H1 (cell line): ENCODE measurements around the gene BZW1. TPM values are rescaled to one million over a fixed set of nuclear protein-coding genes. Genes with fewer than 3 reads are reported as not detected.
A peak's percentile ranks its signal among the peaks of the same experiment; 100 is the strongest.

Experiments
- CTCF ChIA-PET: fragments of 300-600 bp; sonication (Branson Sonifier 250); formaldehyde crosslinking; loops from one replicate; lab custom pipeline; 2021; ENCODE audit not compliant: partially characterized antibody; lab: Charles Lee
- POLR2A ChIA-PET: fragments of 300-600 bp; sonication (Branson Sonifier 250); formaldehyde crosslinking; loops from one replicate; lab custom pipeline; 2021; ENCODE audit warnings: inconsistent platforms; ENCODE audit not compliant: partially characterized antibody; lab: Charles Lee
- DNase-seq, 2 experiments: peaks; one replicate each; pipeline versions ENCODE4 v3.0.0 to v3.0.0-alpha.2; 2010 to 2022; ENCODE audit warnings: low spot score in 2 of 2, low read depth in 1 of 2, mixed read lengths in 1 of 2
- FAIRE-seq: peaks from 2 replicates; lab custom pipeline; 2011; peaks lifted over from hg19 to GRCh38; lab: Jason Lieb, UNC
- H2AFZ ChIP-seq: 2 replicates; pipeline ENCODE4 v1.8.1; 2012; ENCODE audit warnings: low read length, inconsistent platforms
- H2AK5ac ChIP-seq: 2 replicates; pipeline ENCODE4 v1.6.1; 2013; ENCODE audit warnings: low read depth, low read length
- H2BK120ac ChIP-seq: replicated peaks from 2 replicates; pipeline ENCODE3; 2013; ENCODE audit warnings: low read depth, low read length, inconsistent platforms
- H2BK12ac ChIP-seq: 2 replicates; pipeline ENCODE4 v1.6.1; 2013; ENCODE audit warnings: low read depth, low read length
- H2BK15ac ChIP-seq: 2 replicates; pipeline ENCODE4 v1.6.1; 2013; ENCODE audit warnings: low read length
- H2BK20ac ChIP-seq: 2 replicates; pipeline ENCODE4 v1.6.1; 2013; ENCODE audit warnings: low read length
- H2BK5ac ChIP-seq: 2 replicates; pipeline ENCODE4 v1.6.1; 2013; ENCODE audit warnings: low read depth, low read length
- H3K14ac ChIP-seq: 2 replicates; pipeline ENCODE4 v1.6.1; 2013; ENCODE audit warnings: inconsistent platforms; ENCODE audit not compliant: insufficient read length
- H3K18ac ChIP-seq: 2 replicates; pipeline ENCODE4 v1.6.1; 2013; ENCODE audit warnings: low read length; ENCODE audit errors: extremely low read depth
- H3K23ac ChIP-seq: 2 replicates; pipeline ENCODE4 v1.6.1; 2013; ENCODE audit warnings: inconsistent platforms; ENCODE audit not compliant: insufficient read length
- H3K23me2 ChIP-seq: 2 replicates; pipeline ENCODE4 v1.6.1; 2013; ENCODE audit warnings: low read depth, low read length
- H3K27ac ChIP-seq: 2 replicates; pipeline ENCODE4 v1.6.1; 2011; ENCODE audit warnings: low read depth, low read length, inconsistent platforms
- H3K27me3 ChIP-seq, 4 experiments: replicated peaks in 1 of 4; 1 replicate in 1 of 4; 2 replicates in 3 of 4; pipeline versions ENCODE4 v1.6.1 to v1.8.1; 2011 to 2013; ENCODE audit warnings: low read length in 3 of 4, mild to moderate bottlenecking in 3 of 4, inconsistent platforms in 2 of 4, mixed read lengths in 2 of 4, moderate library complexity in 1 of 4; ENCODE audit not compliant: control insufficient read depth in 3 of 4, insufficient read depth in 3 of 4; ENCODE audit errors: extremely low read depth in 1 of 4
- H3K36me3 ChIP-seq, 4 experiments: 2 replicates each; pipeline versions ENCODE4 v1.6.1 to v1.8.1; 2011 to 2013; ENCODE audit warnings: mild to moderate bottlenecking in 4 of 4, low read length in 3 of 4, moderate library complexity in 2 of 4, control low read depth in 1 of 4, inconsistent platforms in 1 of 4; ENCODE audit not compliant: insufficient read depth in 4 of 4, control insufficient read depth in 2 of 4
- H3K4ac ChIP-seq: replicated peaks from 2 replicates; pipeline ENCODE3; 2013; ENCODE audit warnings: low read length, low read depth, mixed read lengths, inconsistent platforms; ENCODE audit not compliant: insufficient read length
- H3K4me1 ChIP-seq, 4 experiments: replicated peaks in 1 of 4; 1 replicate in 1 of 4; 2 replicates in 3 of 4; pipeline versions ENCODE4 v1.6.1 to v1.8.1; 2011 to 2013; ENCODE audit warnings: low read length in 3 of 4, inconsistent platforms in 2 of 4, mixed read lengths in 1 of 4; ENCODE audit not compliant: insufficient read depth in 4 of 4, control insufficient read depth in 3 of 4
- H3K4me2 ChIP-seq, 2 experiments: 2 replicates each; pipeline versions ENCODE4 v1.6.1 to v1.8.1; 2011 to 2013; ENCODE audit warnings: low read depth in 2 of 2, low read length in 2 of 2, control low read depth in 1 of 2, inconsistent platforms in 1 of 2, mild to moderate bottlenecking in 1 of 2; ENCODE audit not compliant: insufficient read depth in 1 of 2
- H3K4me3 ChIP-seq, 4 experiments: fragments of 200-600, 300-600 bp in 1 of 4; sonication (generic), shearing (Covaris generic), sonication (Bioruptor Twin) in 1 of 4; 2 replicates each; pipeline versions ENCODE4 v1.5.1 to v1.8.1; 2011 to 2016; ENCODE audit warnings: low read length in 4 of 4, low read depth in 3 of 4, control low read depth in 2 of 4, inconsistent platforms in 2 of 4, mild to moderate bottlenecking in 2 of 4, mixed read lengths in 1 of 4, moderate library complexity in 1 of 4; ENCODE audit not compliant: insufficient read depth in 2 of 4; ENCODE audit errors: extremely low read depth in 1 of 4
- H3K56ac ChIP-seq: replicated peaks from 2 replicates; pipeline ENCODE3; 2013; ENCODE audit warnings: low read depth, mild to moderate bottlenecking, mixed read lengths, low read length, inconsistent platforms; ENCODE audit not compliant: insufficient read length
- H3K79me1 ChIP-seq: 2 replicates; pipeline ENCODE4 v1.6.1; 2013; ENCODE audit warnings: low read depth, low read length, control low read depth
- H3K79me2 ChIP-seq, 2 experiments: 2 replicates each; pipeline versions ENCODE4 v1.6.1 to v1.8.1; 2012 to 2013; ENCODE audit warnings: low read length in 2 of 2, mild to moderate bottlenecking in 2 of 2, inconsistent platforms in 1 of 2; ENCODE audit not compliant: insufficient read depth in 2 of 2, control insufficient read depth in 1 of 2
- H3K9ac ChIP-seq, 4 experiments: replicated peaks in 1 of 4; 1 replicate in 1 of 4; 2 replicates in 3 of 4; pipeline versions ENCODE4 v1.6.1 to v1.8.1; 2011 to 2013; ENCODE audit warnings: low read depth in 3 of 4, low read length in 3 of 4, control low read depth in 2 of 4, mild to moderate bottlenecking in 2 of 4, moderate library complexity in 2 of 4, inconsistent platforms in 1 of 4; ENCODE audit errors: extremely low read depth in 1 of 4
- H3K9me3 ChIP-seq, 2 experiments: 2 replicates each; pipeline versions ENCODE4 v1.6.1 to v1.8.1; 2012 to 2013; ENCODE audit warnings: mild to moderate bottlenecking in 2 of 2, moderate library complexity in 2 of 2, control low read depth in 1 of 2, inconsistent platforms in 1 of 2, low read depth in 1 of 2, low read length in 1 of 2, mixed read lengths in 1 of 2; ENCODE audit not compliant: insufficient read depth in 2 of 2
- H4K20me1 ChIP-seq, 2 experiments: replicated peaks in 1 of 2; 2 replicates each; pipeline versions ENCODE3 to v1.8.1; 2011 to 2013; ENCODE audit warnings: inconsistent platforms in 2 of 2, low read length in 2 of 2, mild to moderate bottlenecking in 1 of 2; ENCODE audit not compliant: insufficient read depth in 2 of 2, control insufficient read depth in 1 of 2
- H4K5ac ChIP-seq: 2 replicates; pipeline ENCODE4 v1.6.1; 2013; ENCODE audit warnings: low read length, low read depth, mixed read lengths, inconsistent platforms; ENCODE audit not compliant: insufficient read length
- H4K8ac ChIP-seq: 2 replicates; pipeline ENCODE4 v1.8.0; 2013; ENCODE audit warnings: mild to moderate bottlenecking, moderate library complexity, low read length, inconsistent platforms; ENCODE audit not compliant: insufficient read depth; ENCODE audit errors: extremely low read depth
- H4K91ac ChIP-seq: replicated peaks from 2 replicates; pipeline ENCODE3; 2013; ENCODE audit warnings: low read length, mixed read lengths, inconsistent platforms; ENCODE audit not compliant: insufficient read length
- FOSL1 ChIP-seq: IDR thresholded peaks from 2 replicates; pipeline ENCODE4 v1.6.1; 2011; ENCODE audit warnings: mild to moderate bottlenecking, low read depth, low read length, moderate library complexity; ENCODE audit not compliant: insufficient read depth
- GABPA ChIP-seq: IDR thresholded peaks from 2 replicates; pipeline ENCODE4 v1.6.1; 2011; ENCODE audit warnings: mild to moderate bottlenecking, low read length, moderate library complexity, borderline replicate concordance; ENCODE audit not compliant: insufficient read depth
- JUND ChIP-seq: IDR thresholded peaks from 2 replicates; pipeline ENCODE4 v1.6.1; 2011; ENCODE audit warnings: mild to moderate bottlenecking, improper control_type of control experiment, low read length
- KDM1A ChIP-seq: fragments of 200-600, 300-600 bp; sonication (generic); IDR thresholded peaks from 2 replicates; pipeline ENCODE4 v1.7.1; 2016; ENCODE audit warnings: mild to moderate bottlenecking, low read length, borderline replicate concordance
- KDM4A ChIP-seq: IDR thresholded peaks from one replicate; pipeline ENCODE4 v1.7.1; 2012; ENCODE audit warnings: low read depth, mild to moderate bottlenecking, moderate library complexity, low read length, inconsistent platforms; ENCODE audit not compliant: severe bottlenecking
- MAX ChIP-seq: IDR thresholded peaks from 2 replicates; pipeline ENCODE4 v1.6.1; 2012; ENCODE audit warnings: inconsistent platforms
- SAP30 ChIP-seq: fragments of 300-600 bp; sonication (generic); IDR thresholded peaks from 2 replicates; pipeline ENCODE4 v1.7.1; 2012; ENCODE audit warnings: low read length, moderate library complexity, mild to moderate bottlenecking, inconsistent platforms; ENCODE audit not compliant: insufficient read depth, insufficient replicate concordance
- SIN3A ChIP-seq, 2 experiments: IDR thresholded peaks in 1 of 2; conservative IDR thresholded peaks in 1 of 2; 2 replicates each; pipeline ENCODE4 v1.6.1; 2011 to 2012; ENCODE audit warnings: low read length in 2 of 2, improper control_type of control experiment in 1 of 2, low read depth in 1 of 2, mild to moderate bottlenecking in 1 of 2
- TAF7 ChIP-seq: optimal IDR thresholded peaks from 2 replicates; pipeline ENCODE3; 2011; ENCODE audit warnings: low read depth, mild to moderate bottlenecking, inconsistent platforms, low read length, moderate library complexity, borderline replicate concordance
- USF2 ChIP-seq: IDR thresholded peaks from 2 replicates; pipeline ENCODE4 v1.6.1; 2011; ENCODE audit warnings: low read length, improper control_type of control experiment
- WGBS, 2 experiments: shearing (Covaris generic) in 1 of 2; methylation state at CpG; one replicate each; pipeline versions ENCODE4 v1.1.6 to v1.1.7; 2013 to 2015; ENCODE audit warnings: low lambda C conversion rate in 2 of 2, mixed read lengths in 2 of 2, inconsistent platforms in 1 of 2, low coverage in 1 of 2, missing lambda C conversion rate in 1 of 2; ENCODE audit not compliant: insufficient replicate concordance in 2 of 2, insufficient coverage in 1 of 2, insufficient read length in 1 of 2; ENCODE audit errors: extremely low coverage in 1 of 2, missing lambda C conversion rate in 1 of 2; 5-methylcytosine and 5-hydroxymethylcytosine counted together
- polyA plus RNA-seq, 7 experiments: library from polyadenylated mRNA; depleted of rRNA in 3 of 7; stranded (reverse) in 5 of 7; unstranded in 2 of 7; fragments of >200 nt in 5 of 7; fragments of 200-250 nt in 2 of 7; gene quantifications; 1 replicate in 5 of 7; 2 replicates in 1 of 7; 4 replicates in 1 of 7; pipeline versions ENCODE4 v1.2.1 to v1.2.3, GENCODE V29; 2011 to 2013; ENCODE audit warnings: missing spikeins in 2 of 7, mixed read lengths in 2 of 7
- total RNA-seq: library from RNA; stranded (reverse); fragmentation: NEBNext Ultra II Directional; extraction: Animal tissue kit (Norgen Biotek cat#: 25700); gene quantifications from 2 replicates; pipeline ENCODE4 v1.2.1, GENCODE V29; 2021

BZW1 gene
- total and polyA plus RNA-seq, 2 of the 8 experiments (the other 6 are each of a cell fraction or from before 2014, with no cell fraction given), result 152 to 335 TPM

GRCh38 chr2:200765139-200765951 is 46.4 kb upstream of the BZW1 start:
- no peak overlapping the region for H3K9ac ChIP-seq
- no peak overlapping the region for H3K14ac ChIP-seq
- no peak overlapping the region for H4K8ac ChIP-seq
- H3K4me3 ChIP-seq, result no peak overlapping the region
- DNase-seq (no peak), FAIRE-seq (no peak)
- H3K27me3 ChIP-seq, result no peaks in the 10 kb centered on the region
- H3K4me2 ChIP-seq, result no peak overlapping the region
- ChIA-PET CTCF (interaction anchor here (0.6 to 2.6 kb wide), 6 partner anchors 10 to 1313 kb away, joined by 3 to 7 read pairs (median 4); no protein-coding TSS in a partner anchor), POLR2A (no interaction called here)
- H2BK20ac ChIP-seq, result no peak overlapping the region
- H2AFZ ChIP-seq, result 0 out of 2 replicates have a peak overlapping the region, but pooled peaks have one; percentile 70
- H3K79me2 ChIP-seq, result no peaks in the 10 kb centered on the region
- H4K5ac ChIP-seq, result no peak overlapping the region
- H2BK15ac ChIP-seq, result no peak overlapping the region
- no peak overlapping the region for H3K23ac ChIP-seq
- H3K27ac ChIP-seq, result no peak overlapping the region
- no peak overlapping the region for H4K91ac ChIP-seq
- no peaks in the 10 kb centered on the region for H3K36me3 ChIP-seq
- H2AK5ac ChIP-seq, result no peak overlapping the region
- H3K56ac ChIP-seq, result no peak overlapping the region
- H2BK12ac ChIP-seq, result no peak overlapping the region
- H3K79me1 ChIP-seq, result no peaks in the 10 kb centered on the region; the same call in 1 of the 2 replicates
- no peaks in the 10 kb centered on the region for H3K9me3 ChIP-seq
- H2BK120ac ChIP-seq, result no peak overlapping the region
- WGBS, 2 experiments, result 100% methylated on average over 2 of the region's 2 CpGs; no CpG with 5 or more reads in 1 of the 2 experiments
- no peak overlapping the region for H3K4ac ChIP-seq
- H4K20me1 ChIP-seq, result no peaks in the 10 kb centered on the region
- H3K4me1 ChIP-seq, result no peaks in the 10 kb centered on the region
- no peak overlapping the region for H3K18ac ChIP-seq
- H2BK5ac ChIP-seq, result no peak overlapping the region
- H3K23me2 ChIP-seq, result no peaks in the 10 kb centered on the region
- TF ChIP-seq JUND, result no peak
- TF ChIP-seq TAF7, result no peak
- TF ChIP-seq SIN3A (conservative IDR thresholded peaks at IDR 0.05 in 1 of 2, IDR thresholded peaks at IDR 0.05 in 1 of 2; ENCODE audit: low read depth in 1 of 2, low read length in 2 of 2), result no peak
- no peak for TF ChIP-seq KDM1A
- TF ChIP-seq FOSL1, result no peak
- TF ChIP-seq MAX, result no peak
- no peak for TF ChIP-seq GABPA
- no peak for TF ChIP-seq USF2
- no peak for TF ChIP-seq KDM4A
- no peak for TF ChIP-seq SAP30
